Measurements from ENCODE around the gene EHD1. TPM values are rescaled to one million over a fixed set of nuclear protein-coding genes. Genes with fewer than 3 reads are reported as not detected.

EHD1 gene
- polyA plus RNA-seq, 1 donor (not counting 4 experiments of a cell fraction or from before 2014, with no cell fraction given): 73.9 TPM

DNA sequence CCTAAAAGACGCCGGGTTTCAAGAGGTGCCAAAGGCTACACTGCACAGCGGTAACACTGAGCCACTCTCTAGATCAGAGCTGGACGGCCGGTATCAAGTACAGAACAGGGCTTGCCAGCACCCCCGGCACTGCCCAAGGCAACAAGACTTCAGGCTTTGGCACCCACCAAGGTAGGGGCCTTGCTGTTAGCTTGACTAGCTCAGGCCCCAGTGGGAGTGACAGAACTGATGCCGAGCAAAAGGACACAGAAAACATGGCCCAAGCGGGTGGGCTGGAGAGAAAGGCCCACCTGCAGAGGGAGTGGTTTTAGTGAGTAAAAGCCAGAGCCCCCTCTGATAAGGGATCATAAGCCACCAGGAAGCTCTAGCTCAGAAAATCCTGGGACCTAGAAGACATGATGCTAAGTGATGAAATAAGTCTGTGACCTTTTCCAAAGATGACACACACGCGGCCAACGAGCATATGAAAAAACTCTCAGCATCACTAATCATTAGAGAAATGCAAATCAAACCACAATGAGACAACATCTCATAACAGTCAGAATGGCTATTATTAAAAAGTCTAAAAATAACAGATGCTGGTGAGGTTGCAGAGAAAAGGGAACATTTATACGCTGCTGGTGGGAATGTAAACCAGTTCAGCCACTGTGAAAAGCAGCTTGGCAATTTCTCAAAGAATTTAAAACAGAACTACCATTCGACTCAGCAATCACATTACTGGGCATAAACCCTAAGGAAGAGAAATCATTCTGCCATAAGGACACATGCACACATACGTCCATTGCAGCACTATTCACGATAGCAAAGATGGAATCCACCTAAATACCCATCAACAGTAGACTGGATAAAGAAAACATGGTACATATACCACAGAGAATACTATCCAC, 12.9 kb downstream of the EHD1 start:
- Histone ChIP-seq H3K9me1 (ENCODE audit: control insufficient read depth, extremely low read depth, insufficient read depth, low read length) (peaks cover 14% of the 10 kb centered on the region), H3K36me3 (ENCODE audit: control insufficient read depth in 2 of 2, extremely low read depth in 1 of 2, insufficient read depth in 2 of 2, low read length in 2 of 2) (peaks cover 8 to 23% of the 10 kb centered on the region in 2 experiments), H3K79me2 (ENCODE audit: control insufficient read depth, insufficient read depth, low read length) (peaks cover 80% of the 10 kb centered on the region), H3K9ac (ENCODE audit: control insufficient read depth, extremely low read depth, insufficient read depth, low read length) (peak overlapping the region; percentile 60), H3K4me2 (ENCODE audit: control insufficient read depth, extremely low read depth, insufficient read depth, low read depth, low read length) (no peak overlapping the region), H2AFZ (ENCODE audit: control insufficient read depth, low read length) (no peak overlapping the region), H3K9me3 (ENCODE audit: control insufficient read depth, low read depth, low read length) (no peaks in the 10 kb centered on the region), H3K4me3 (ENCODE audit: control insufficient read depth in 2 of 3, extremely low read depth in 1 of 3, insufficient read depth in 2 of 3, low read depth in 1 of 3, low read length in 3 of 3) (no peak overlapping the region), H3K27ac (ENCODE audit: control insufficient read depth, insufficient read depth, low read length) (peak overlapping the region; percentile 74), H4K20me1 (ENCODE audit: control insufficient read depth, extremely low read depth, insufficient read depth, low read length) (peaks cover 11% of the 10 kb centered on the region), H3K4me1 (ENCODE audit: control insufficient read depth, extremely low read depth, insufficient read depth, low read length) (peaks cover 77% of the 10 kb centered on the region), H3K27me3 (ENCODE audit: control insufficient read depth, extremely low read depth, insufficient read depth, low read length) (no peaks in the 10 kb centered on the region)
- dilution Hi-C loops (cut with MboI; ENCODE audit: extremely low pct_ligation_motif_present, low sequenced_read_pairs): no loop called here
- FAIRE-seq (peak; percentile 41), DNase-seq (ENCODE audit: low read depth, low spot score) (no peak)
- TF ChIP-seq, protein P1, sequence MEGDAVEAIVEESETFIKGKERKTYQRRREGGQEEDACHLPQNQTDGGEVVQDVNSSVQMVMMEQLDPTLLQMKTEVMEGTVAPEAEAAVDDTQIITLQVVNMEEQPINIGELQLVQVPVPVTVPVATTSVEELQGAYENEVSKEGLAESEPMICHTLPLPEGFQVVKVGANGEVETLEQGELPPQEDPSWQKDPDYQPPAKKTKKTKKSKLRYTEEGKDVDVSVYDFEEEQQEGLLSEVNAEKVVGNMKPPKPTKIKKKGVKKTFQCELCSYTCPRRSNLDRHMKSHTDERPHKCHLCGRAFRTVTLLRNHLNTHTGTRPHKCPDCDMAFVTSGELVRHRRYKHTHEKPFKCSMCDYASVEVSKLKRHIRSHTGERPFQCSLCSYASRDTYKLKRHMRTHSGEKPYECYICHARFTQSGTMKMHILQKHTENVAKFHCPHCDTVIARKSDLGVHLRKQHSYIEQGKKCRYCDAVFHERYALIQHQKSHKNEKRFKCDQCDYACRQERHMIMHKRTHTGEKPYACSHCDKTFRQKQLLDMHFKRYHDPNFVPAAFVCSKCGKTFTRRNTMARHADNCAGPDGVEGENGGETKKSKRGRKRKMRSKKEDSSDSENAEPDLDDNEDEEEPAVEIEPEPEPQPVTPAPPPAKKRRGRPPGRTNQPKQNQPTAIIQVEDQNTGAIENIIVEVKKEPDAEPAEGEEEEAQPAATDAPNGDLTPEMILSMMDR (optimal IDR thresholded peaks at IDR 0.05 in 1 of 3, IDR thresholded peaks at IDR 0.05 in 1 of 3, conservative IDR thresholded peaks at IDR 0.05 in 1 of 3; ENCODE audit: extremely low read depth in 1 of 3, insufficient read depth in 2 of 3, low read length in 3 of 3): no peak
- TF ChIP-seq EZH2 (IDR thresholded peaks at IDR 0.05; ENCODE audit: low read length): no peak

DNA sequence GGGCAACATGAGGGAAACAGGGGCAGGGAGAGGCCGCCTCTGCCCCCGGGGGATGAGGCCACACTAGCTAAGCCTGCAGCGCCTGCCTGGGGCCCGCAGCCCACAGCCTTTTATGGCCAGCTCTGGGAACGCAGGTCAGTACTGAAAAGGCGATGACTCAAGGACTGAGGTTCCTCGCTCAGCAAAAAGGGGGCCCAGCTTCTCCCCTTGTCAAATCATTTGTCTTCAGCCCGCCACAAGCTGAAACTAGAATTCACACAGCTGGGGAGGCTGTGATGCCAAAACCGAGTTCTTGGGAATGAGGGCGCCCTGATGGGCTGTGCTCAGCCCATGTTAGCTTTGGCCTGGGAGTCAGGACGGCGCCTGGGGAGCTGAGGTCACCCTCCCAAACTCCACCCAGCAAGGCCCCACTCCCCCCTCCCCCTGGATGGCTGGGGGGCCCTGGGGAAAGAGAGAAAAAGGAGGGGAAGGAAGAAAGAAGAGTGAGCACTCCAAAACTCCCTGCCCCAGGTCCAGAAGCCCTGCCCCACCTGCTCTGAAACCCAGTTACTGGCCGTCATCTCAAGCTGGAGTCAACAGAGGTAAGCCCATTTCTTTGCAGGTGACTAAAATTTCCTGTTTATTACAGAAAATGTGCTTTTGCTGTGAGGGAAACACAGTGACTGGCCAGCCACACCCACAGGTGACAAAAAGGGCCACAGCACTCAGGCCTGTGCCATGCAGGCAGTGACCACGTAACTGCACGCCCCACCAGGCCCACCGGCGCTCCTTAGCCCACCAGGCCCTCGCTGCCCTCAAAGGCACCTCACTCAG, 13.7 kb downstream of the EHD1 start:
- no peaks in the 10 kb centered on the region for H3K27me3 ChIP-seq (ENCODE audit: control insufficient read depth, extremely low read depth, insufficient read depth, low read length)
- peak overlapping the region; percentile 74 for H3K4me2 ChIP-seq (ENCODE audit: control insufficient read depth, extremely low read depth, insufficient read depth, low read depth, low read length)
- no peaks in the 10 kb centered on the region for H3K9me3 ChIP-seq (ENCODE audit: control insufficient read depth, low read depth, low read length)
- DNase-seq (ENCODE audit: low read depth, low spot score) (no peak), FAIRE-seq (peak; percentile 59)
- H3K9ac ChIP-seq (ENCODE audit: control insufficient read depth, extremely low read depth, insufficient read depth, low read length): peak overlapping the region; percentile 60
- peaks cover 11 to 15% of the 10 kb centered on the region in 2 experiments for H3K36me3 ChIP-seq (ENCODE audit: control insufficient read depth in 2 of 2, extremely low read depth in 1 of 2, insufficient read depth in 2 of 2, low read length in 2 of 2)
- no peak overlapping the region for H2AFZ ChIP-seq (ENCODE audit: control insufficient read depth, low read length)
- dilution Hi-C loops (cut with MboI; ENCODE audit: extremely low pct_ligation_motif_present, low sequenced_read_pairs): no loop called here
- peaks cover 68% of the 10 kb centered on the region for H3K4me1 ChIP-seq (ENCODE audit: control insufficient read depth, extremely low read depth, insufficient read depth, low read length)
- H4K20me1 ChIP-seq (ENCODE audit: control insufficient read depth, extremely low read depth, insufficient read depth, low read length): peaks cover 6% of the 10 kb centered on the region
- peaks cover 80% of the 10 kb centered on the region for H3K79me2 ChIP-seq (ENCODE audit: control insufficient read depth, insufficient read depth, low read length)
- TF ChIP-seq EZH2 (IDR thresholded peaks at IDR 0.05; ENCODE audit: low read length): no peak
- TF ChIP-seq, protein P1 (optimal IDR thresholded peaks at IDR 0.05 in 1 of 3, IDR thresholded peaks at IDR 0.05 in 1 of 3, conservative IDR thresholded peaks at IDR 0.05 in 1 of 3; ENCODE audit: extremely low read depth in 1 of 3, insufficient read depth in 2 of 3, low read length in 3 of 3): no peak
- peaks cover 11% of the 10 kb centered on the region for H3K9me1 ChIP-seq (ENCODE audit: control insufficient read depth, extremely low read depth, insufficient read depth, low read length)
- H3K4me3 ChIP-seq (ENCODE audit: control insufficient read depth in 2 of 3, extremely low read depth in 1 of 3, insufficient read depth in 2 of 3, low read depth in 1 of 3, low read length in 3 of 3): peak overlapping the region in 2 of 3 experiments; percentile 4 to 23
- H3K27ac ChIP-seq (ENCODE audit: control insufficient read depth, insufficient read depth, low read length): peak overlapping the region; percentile 74
